Prostate gland (tissue), 2 donors: ENCODE results near the gene AVPR1B. TPM values are rescaled to one million over a fixed set of nuclear protein-coding genes. Genes with fewer than 3 reads are reported as not detected.

Experiments
- DNase-seq: peaks from one replicate; pipeline ENCODE4 v3.0.0-alpha.2; 2019; ENCODE audit warnings: low spot score
- H3K27ac ChIP-seq, 2 donors: fragments of 200-600 bp; sonication (generic); 2 replicates each; pipeline ENCODE4 v1.5.1; 2017 to 2019
- H3K27me3 ChIP-seq: fragments of 200-600 bp; sonication (generic); replicated peaks from 2 replicates; pipeline ENCODE4 v1.5.1; 2019; ENCODE audit not compliant: insufficient read depth
- H3K36me3 ChIP-seq, 2 donors: fragments of 200-600 bp; sonication (generic); 1 replicate in 1 of 2; 2 replicates in 1 of 2; pipeline versions ENCODE4 v1.5.1 to v1.8.1; 2017 to 2019
- H3K4me1 ChIP-seq: fragments of 200-600 bp; sonication (generic); replicated peaks from 2 replicates; pipeline ENCODE4 v1.5.1; 2019
- H3K4me3 ChIP-seq, 2 donors: fragments of 200-600 bp; sonication (generic); 2 replicates each; pipeline ENCODE4 v1.5.1; 2017 to 2019
- H3K9me3 ChIP-seq: fragments of 200-600 bp; sonication (generic); 2 replicates; pipeline ENCODE4 v1.5.1; 2017
- POLR2A ChIP-seq: fragments of 450-650 bp; IDR thresholded peaks from one replicate; pipeline ENCODE4 v1.6.1; 2016; ENCODE audit warnings: antibody characterized with exemption, mild to moderate bottlenecking
- POLR2AphosphoS5 ChIP-seq: sonication (generic); formaldehyde crosslinking; IDR thresholded peaks from one replicate; pipeline ENCODE4 v1.6.1; 2017; ENCODE audit warnings: antibody characterized with exemption
- WGBS: methylation state at CpG from one replicate; pipeline ENCODE4 v1.1.5; 2018; 5-methylcytosine and 5-hydroxymethylcytosine counted together
- intact Hi-C: fragments of 100-400 bp; cut with DNase I; formaldehyde crosslinking; loops from one replicate; pipeline ENCODE4 v1.14.2; 2022
- small RNA-seq, 2 donors: library from RNA; depleted of rRNA; stranded (forward); fragments of <200 nt; gene quantifications; one replicate each; pipeline ENCODE3, GENCODE V24; 2016
- total RNA-seq, 2 donors: library from RNA; depleted of rRNA; stranded (reverse); fragments of >200 nt; gene quantifications; one replicate each; pipeline ENCODE4 v1.1.0, GENCODE V29; 2016
- TF ChIP-seq, protein P1 (sequence below), 4 experiments: fragments of 200-600 bp in 2 of 4; fragments of 450-650 bp in 2 of 4; sonication (generic) in 2 of 4; IDR thresholded peaks; 1 replicate in 3 of 4; 2 replicates in 1 of 4; pipeline ENCODE4 v1.5.1; 2016 to 2019; ENCODE audit warnings: antibody characterized with exemption in 4 of 4, mild to moderate bottlenecking in 2 of 4, moderate library complexity in 2 of 4

AVPR1B gene
- total RNA-seq, 2 donors from 2014 or later: not detected

DNA sequence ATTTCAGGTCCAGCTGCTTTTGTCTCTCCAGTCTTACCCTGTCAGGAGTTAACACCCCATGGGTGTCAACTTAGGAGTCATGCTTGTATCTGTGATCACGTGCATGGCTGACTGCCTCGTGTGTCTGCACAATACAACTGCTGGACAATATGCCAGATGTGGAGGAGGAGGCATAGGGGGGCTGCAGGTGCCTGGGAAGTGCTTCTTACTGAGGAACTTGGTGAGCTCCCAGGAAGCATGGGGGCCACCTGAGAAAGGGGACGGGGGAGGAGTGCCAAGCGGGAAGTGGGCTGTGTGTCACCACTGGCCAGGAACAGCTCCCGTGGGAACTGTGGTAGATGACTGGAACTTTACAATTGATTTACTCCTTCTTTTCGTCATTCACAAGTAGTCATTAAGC lies 54.7 kb downstream of the AVPR1B start:
- no peaks in the 10 kb centered on the region for H3K27me3 ChIP-seq
- H3K9me3 ChIP-seq: no peaks in the 10 kb centered on the region
- intact Hi-C loops: no loop called here
- no peak overlapping the region for H3K27ac ChIP-seq
- H3K36me3 ChIP-seq: no peaks in the 10 kb centered on the region
- no peak for DNase-seq
- TF ChIP-seq POLR2A: no peak
- TF ChIP-seq, protein P1, sequence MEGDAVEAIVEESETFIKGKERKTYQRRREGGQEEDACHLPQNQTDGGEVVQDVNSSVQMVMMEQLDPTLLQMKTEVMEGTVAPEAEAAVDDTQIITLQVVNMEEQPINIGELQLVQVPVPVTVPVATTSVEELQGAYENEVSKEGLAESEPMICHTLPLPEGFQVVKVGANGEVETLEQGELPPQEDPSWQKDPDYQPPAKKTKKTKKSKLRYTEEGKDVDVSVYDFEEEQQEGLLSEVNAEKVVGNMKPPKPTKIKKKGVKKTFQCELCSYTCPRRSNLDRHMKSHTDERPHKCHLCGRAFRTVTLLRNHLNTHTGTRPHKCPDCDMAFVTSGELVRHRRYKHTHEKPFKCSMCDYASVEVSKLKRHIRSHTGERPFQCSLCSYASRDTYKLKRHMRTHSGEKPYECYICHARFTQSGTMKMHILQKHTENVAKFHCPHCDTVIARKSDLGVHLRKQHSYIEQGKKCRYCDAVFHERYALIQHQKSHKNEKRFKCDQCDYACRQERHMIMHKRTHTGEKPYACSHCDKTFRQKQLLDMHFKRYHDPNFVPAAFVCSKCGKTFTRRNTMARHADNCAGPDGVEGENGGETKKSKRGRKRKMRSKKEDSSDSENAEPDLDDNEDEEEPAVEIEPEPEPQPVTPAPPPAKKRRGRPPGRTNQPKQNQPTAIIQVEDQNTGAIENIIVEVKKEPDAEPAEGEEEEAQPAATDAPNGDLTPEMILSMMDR (IDR thresholded peaks at IDR 0.05): no peak
- no peaks in the 10 kb centered on the region for H3K4me1 ChIP-seq
- WGBS: 83% methylated on average over 6 of the region's 6 CpGs
- no peak overlapping the region for H3K4me3 ChIP-seq

DNA sequence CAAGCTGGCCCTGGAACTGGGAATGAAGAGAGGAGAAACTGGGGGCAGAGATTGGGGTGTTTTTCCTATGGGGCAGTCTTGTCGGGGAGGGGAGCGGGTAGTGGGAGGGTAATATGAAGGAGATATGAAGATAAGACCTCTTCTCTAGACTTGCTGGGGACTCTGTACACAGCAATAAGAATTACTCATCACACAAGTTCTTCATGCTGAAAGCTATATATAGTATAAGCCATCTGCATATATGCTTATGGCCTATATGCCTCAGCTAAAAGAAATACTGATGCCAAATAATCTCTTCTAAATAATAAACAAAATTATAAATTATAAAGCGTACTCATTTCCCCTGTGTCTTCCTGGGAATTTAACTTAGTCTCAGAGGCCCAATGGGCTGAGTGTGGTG lies 56.3 kb downstream of the AVPR1B start:
- Histone ChIP-seq H3K4me3 (no peak overlapping the region), H3K27me3 (no peaks in the 10 kb centered on the region), H3K9me3 (no peaks in the 10 kb centered on the region), H3K27ac (no peak overlapping the region), H3K36me3 (no peaks in the 10 kb centered on the region), H3K4me1 (no peaks in the 10 kb centered on the region)
- intact Hi-C loops: no loop called here
- TF ChIP-seq, protein P1 (IDR thresholded peaks at IDR 0.05): no peak
- TF ChIP-seq POLR2A (no peak), POLR2AphosphoS5 (no peak)
- no peak for DNase-seq
- WGBS: 94% methylated on average over 3 of the region's 3 CpGs

Small RNA genes within 50 kb of the gene (small RNA-seq; reads per million reads assigned to genes)
- 0 reads per million in 2 donors for gene RF00271

Other genes starting within 250 kb of the AVPR1B start
- under 1 TPM in 1 of 2 donors, not detected in 1; 0.09 TPM for gene SLC26A9, start 173.9 kb downstream of the AVPR1B start, total RNA-seq
- 10 to 100 TPM; 16.1 to 17.5 TPM for gene RAB7B, start 114.0 kb downstream of the AVPR1B start, total RNA-seq
- gene CTSE, start 93.5 kb downstream of the AVPR1B start, total RNA-seq: not detected
- 1 to 10 TPM in 1 of 2 donors, not detected in 1; 3.9 TPM for gene RHEX, start 64.2 kb downstream of the AVPR1B start, total RNA-seq
- 1 to 10 TPM in 1 of 2 donors, under 1 TPM in 1; 0.27 to 2.2 TPM for gene FAM72A, start 85.5 kb upstream of the AVPR1B start, total RNA-seq
- gene SRGAP2, start 86.2 kb upstream of the AVPR1B start, total RNA-seq: 10 to 100 TPM; 14.4 to 28.1 TPM